Coronary artery (tissue), 2 donors: Measurements from ENCODE around the gene PRKCZ.

ENCODE experiments used
- DNase-seq: peaks from one replicate; pipeline ENCODE4 v3.0.0-alpha.2; 2017; ENCODE audit warnings: low spot score
- H3K27ac ChIP-seq, 2 donors: fragments of 200-600 bp; sonication (generic); one replicate each; pipeline ENCODE4 v1.5.1; 2016 to 2019
- H3K4me3 ChIP-seq: fragments of 200-600 bp; sonication (generic); 2 replicates; pipeline ENCODE4 v1.5.1; 2016; ENCODE audit warnings: mild to moderate bottlenecking, moderate library complexity
- TF ChIP-seq, protein P1 (sequence below): fragments of 200-600 bp; sonication (generic); IDR thresholded peaks from one replicate; pipeline ENCODE4 v1.5.1; 2019; ENCODE audit warnings: antibody characterized with exemption

The PRKCZ gene

GRCh38 chr1:2177946-2178538 lies 127.8 kb downstream of the PRKCZ start:
- TF ChIP-seq, protein P1, sequence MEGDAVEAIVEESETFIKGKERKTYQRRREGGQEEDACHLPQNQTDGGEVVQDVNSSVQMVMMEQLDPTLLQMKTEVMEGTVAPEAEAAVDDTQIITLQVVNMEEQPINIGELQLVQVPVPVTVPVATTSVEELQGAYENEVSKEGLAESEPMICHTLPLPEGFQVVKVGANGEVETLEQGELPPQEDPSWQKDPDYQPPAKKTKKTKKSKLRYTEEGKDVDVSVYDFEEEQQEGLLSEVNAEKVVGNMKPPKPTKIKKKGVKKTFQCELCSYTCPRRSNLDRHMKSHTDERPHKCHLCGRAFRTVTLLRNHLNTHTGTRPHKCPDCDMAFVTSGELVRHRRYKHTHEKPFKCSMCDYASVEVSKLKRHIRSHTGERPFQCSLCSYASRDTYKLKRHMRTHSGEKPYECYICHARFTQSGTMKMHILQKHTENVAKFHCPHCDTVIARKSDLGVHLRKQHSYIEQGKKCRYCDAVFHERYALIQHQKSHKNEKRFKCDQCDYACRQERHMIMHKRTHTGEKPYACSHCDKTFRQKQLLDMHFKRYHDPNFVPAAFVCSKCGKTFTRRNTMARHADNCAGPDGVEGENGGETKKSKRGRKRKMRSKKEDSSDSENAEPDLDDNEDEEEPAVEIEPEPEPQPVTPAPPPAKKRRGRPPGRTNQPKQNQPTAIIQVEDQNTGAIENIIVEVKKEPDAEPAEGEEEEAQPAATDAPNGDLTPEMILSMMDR = no peak
- no peak for DNase-seq
- no peak overlapping the region for H3K27ac ChIP-seq
- no peak overlapping the region for H3K4me3 ChIP-seq

DNA sequence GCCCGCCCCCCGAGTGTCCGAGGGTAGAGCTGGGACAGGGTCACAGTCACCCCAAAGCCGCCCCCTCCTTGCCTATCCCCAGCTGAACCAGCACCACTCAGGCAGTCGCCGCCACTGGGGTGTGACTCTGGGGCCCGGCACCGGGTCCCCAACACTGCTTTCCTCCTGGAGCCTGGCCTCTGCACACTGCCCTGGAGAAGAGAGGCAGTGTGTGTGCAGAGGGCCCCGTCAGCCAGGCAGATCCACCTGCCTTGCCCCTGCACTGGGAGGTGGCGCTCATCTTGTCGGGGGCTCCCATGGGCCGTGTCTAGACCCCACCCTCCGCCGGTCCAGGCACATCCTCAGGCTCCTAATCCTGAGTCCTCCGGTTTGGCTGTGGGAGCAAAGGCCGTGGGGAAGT lies 128.7 kb downstream of the PRKCZ start:
- TF ChIP-seq, protein P1 = no peak
- no peak for DNase-seq
- Histone ChIP-seq H3K27ac (no peak overlapping the region), H3K4me3 (no peak overlapping the region)

DNA sequence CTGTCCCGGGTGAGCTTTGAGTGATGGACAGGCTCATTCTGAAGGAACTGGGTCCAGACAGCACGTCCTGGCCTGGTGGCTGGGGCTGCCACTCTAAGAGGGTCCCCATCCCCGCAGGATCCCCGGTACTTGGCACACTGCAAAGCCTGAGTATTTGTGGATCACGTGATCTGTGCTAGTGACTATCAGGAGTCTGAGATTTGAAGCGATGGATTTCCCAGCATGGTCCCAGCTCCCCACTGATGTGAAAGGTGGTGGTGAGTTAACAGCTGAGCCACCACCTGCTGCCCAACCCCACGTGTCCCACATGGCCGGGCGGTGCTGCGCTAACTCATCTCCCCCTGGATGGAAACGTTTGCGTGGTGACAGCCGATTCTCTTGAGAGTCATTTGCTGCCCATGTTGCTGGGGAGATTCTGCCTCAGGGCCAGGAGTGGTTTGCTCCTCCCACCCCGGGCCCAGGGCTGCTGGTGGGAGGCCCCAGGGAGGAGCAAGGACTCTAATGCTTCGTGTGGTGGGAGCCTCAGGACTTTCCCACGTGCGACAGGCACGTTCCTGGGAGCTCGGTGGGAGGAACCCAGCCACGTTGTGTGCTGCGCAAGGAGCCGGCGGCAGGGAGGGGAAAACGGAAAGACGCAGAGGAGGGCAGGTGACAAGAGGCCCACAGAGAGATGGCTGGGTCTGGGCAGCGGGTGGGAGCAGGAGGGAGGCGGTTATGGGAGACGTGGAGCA lies 129.2 kb downstream of the PRKCZ start:
- TF ChIP-seq, protein P1 = no peak
- H3K4me3 ChIP-seq = no peak overlapping the region
- DNase-seq = no peak
- H3K27ac ChIP-seq = no peak overlapping the region

DNA sequence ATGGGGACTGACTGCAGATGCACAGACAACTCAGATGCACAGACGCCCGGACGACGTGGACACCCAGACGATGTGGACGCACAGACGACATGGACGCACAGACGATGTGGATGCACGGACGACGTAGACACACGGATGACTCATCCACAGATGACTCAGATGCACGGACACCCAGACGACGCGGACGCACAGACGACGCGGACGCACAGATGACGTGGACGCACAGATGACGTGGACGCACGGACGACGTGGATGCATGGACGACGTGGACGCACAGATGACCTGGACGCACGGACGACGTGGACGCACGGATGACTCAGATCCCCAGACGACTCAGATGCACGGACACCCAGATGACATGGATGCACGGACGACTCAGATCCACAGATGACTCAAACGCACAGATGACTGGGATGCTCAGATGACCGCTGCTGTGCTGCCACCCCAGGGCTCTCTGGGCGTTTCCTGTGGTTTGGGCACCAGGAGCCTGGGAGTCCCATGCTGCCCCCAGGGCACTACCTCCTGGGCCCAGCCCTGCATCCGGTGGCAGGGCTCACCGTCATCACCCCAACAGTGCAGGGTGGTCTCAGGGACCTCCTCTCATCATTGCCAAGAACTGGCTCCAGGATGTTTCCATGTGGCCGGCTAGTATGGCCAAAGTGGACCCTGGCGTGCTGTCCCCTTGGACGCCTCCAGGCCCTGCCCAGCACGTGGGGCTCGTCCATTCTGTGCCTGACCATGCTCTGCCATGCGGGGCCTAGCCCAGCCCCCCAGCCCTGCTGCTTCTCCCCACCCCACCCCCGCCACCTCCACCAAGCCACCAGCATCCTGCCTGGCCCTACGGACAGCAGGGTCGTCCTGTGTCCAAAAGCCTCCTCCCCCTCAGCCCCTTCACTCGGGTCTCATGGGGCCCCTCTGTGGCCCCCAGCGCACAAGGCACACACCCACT lies 130.4 kb downstream of the PRKCZ start:
- Histone ChIP-seq H3K4me3 (no peak overlapping the region), H3K27ac (no peak overlapping the region)
- DNase-seq = no peak
- TF ChIP-seq, protein P1 = no peak

DNA sequence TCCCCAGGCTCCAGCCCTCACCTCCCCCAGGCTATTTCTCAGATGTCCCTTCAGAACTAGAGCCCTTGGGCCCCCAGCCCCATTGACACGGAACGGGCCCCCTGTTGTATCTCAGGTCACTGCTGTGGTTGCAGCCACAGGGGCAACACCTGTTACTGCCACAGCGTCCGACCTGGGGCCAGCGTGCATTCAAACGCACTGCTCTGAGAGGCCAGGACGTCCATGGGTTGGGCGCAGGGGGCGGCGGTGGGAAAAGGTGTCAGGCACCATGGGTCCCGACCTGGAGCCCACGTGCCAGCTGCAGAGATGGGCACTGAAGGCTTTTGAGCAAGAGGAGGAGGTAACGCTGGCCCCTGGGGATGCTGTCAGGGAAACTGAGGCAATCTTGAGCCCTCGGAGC lies 131.1 kb downstream of the PRKCZ start:
- DNase-seq = no peak
- no peak overlapping the region for H3K4me3 ChIP-seq
- TF ChIP-seq, protein P1 = no peak
- no peak overlapping the region for H3K27ac ChIP-seq

GRCh38 chr1:2181752-2182151 lies 131.5 kb downstream of the PRKCZ start:
- H3K4me3 ChIP-seq = no peak overlapping the region
- H3K27ac ChIP-seq = no peak overlapping the region
- TF ChIP-seq, protein P1 = no peak
- DNase-seq = no peak
